ENCODE results near the gene DCLK1. TPM values are rescaled to one million over a fixed set of nuclear protein-coding genes. Genes with fewer than 3 reads are reported as not detected.

DCLK1 gene
- total RNA-seq, 4 donors from 2014 or later: 21.3 to 63.8 (median 40.9) TPM

GRCh38 chr13:35782793-35783192, 348.4 kb downstream of the DCLK1 start:
- Histone ChIP-seq H3K27me3 (no peaks in the 10 kb centered on the region), H3K27ac (no peak overlapping the region), H3K4me3 (no peak overlapping the region), H3K9me3 (no peaks in the 10 kb centered on the region), H3K36me3 (no peaks in the 10 kb centered on the region), H3K4me1 (no peaks in the 10 kb centered on the region)
- no peak for TF ChIP-seq EP300 (IDR thresholded peaks at IDR 0.05)
- TF ChIP-seq CTCF (IDR thresholded peaks at IDR 0.05): no peak
- TF ChIP-seq POLR2A (IDR thresholded peaks at IDR 0.05): no peak
- DNase-seq (ENCODE audit: low spot score in 2 of 2): no peak
- WGBS, 2 donors: 96% methylated on average over 2 of the region's 2 CpGs

- no peaks in the 10 kb centered on the region for H3K36me3 ChIP-seq
- H3K4me1 ChIP-seq: no peaks in the 10 kb centered on the region
- TF ChIP-seq CTCF (IDR thresholded peaks at IDR 0.05): no peak
- no peak for TF ChIP-seq EP300 (IDR thresholded peaks at IDR 0.05)
- no peak for TF ChIP-seq POLR2A (IDR thresholded peaks at IDR 0.05)
- H3K27ac ChIP-seq: no peak overlapping the region
- no peaks in the 10 kb centered on the region for H3K9me3 ChIP-seq
- H3K27me3 ChIP-seq: no peaks in the 10 kb centered on the region
- H3K4me3 ChIP-seq: no peak overlapping the region
- 64 to 73% methylated on average over 7 of the region's 7 CpGs for WGBS, 2 donors
- DNase-seq (ENCODE audit: low spot score in 2 of 2): no peak
These were observed 349.9 kb downstream of the DCLK1 start for GRCh38 chr13:35781036-35782000.

GRCh38 chr13:35780613-35781012, 350.6 kb downstream of the DCLK1 start:
- TF ChIP-seq EP300 (IDR thresholded peaks at IDR 0.05) (no peak), POLR2A (IDR thresholded peaks at IDR 0.05) (no peak), CTCF (IDR thresholded peaks at IDR 0.05) (no peak)
- no peak for DNase-seq (ENCODE audit: low spot score in 2 of 2)
- no peaks in the 10 kb centered on the region for H3K9me3 ChIP-seq
- H3K36me3 ChIP-seq: no peaks in the 10 kb centered on the region
- H3K4me3 ChIP-seq: no peak overlapping the region
- no peaks in the 10 kb centered on the region for H3K4me1 ChIP-seq
- WGBS, 2 donors: 88 to 99% methylated on average over 4 of the region's 4 CpGs
- no peak overlapping the region for H3K27ac ChIP-seq
- H3K27me3 ChIP-seq: no peaks in the 10 kb centered on the region

GRCh38 chr13:35771898-35772297, 359.3 kb downstream of the DCLK1 start:
- TF ChIP-seq POLR2A (IDR thresholded peaks at IDR 0.05) (no peak), EP300 (IDR thresholded peaks at IDR 0.05) (no peak), CTCF (IDR thresholded peaks at IDR 0.05) (no peak)
- H3K36me3 ChIP-seq: no peaks in the 10 kb centered on the region
- no peak for DNase-seq (ENCODE audit: low spot score in 2 of 2)
- 27 to 35% methylated on average over 5 of the region's 5 CpGs for WGBS, 2 donors
- H3K27me3 ChIP-seq: no peaks in the 10 kb centered on the region
- no peaks in the 10 kb centered on the region for H3K9me3 ChIP-seq
- no peaks in the 10 kb centered on the region for H3K4me1 ChIP-seq
- H3K27ac ChIP-seq: no peak overlapping the region
- H3K4me3 ChIP-seq: no peak overlapping the region

GRCh38 chr13:35770756-35771297, 360.4 kb downstream of the DCLK1 start:
- no peak overlapping the region for H3K4me3 ChIP-seq
- H3K9me3 ChIP-seq: no peaks in the 10 kb centered on the region
- no peaks in the 10 kb centered on the region for H3K36me3 ChIP-seq
- WGBS, 2 donors: 44 to 50% methylated on average over 3 of the region's 3 CpGs
- H3K27me3 ChIP-seq: no peaks in the 10 kb centered on the region
- no peaks in the 10 kb centered on the region for H3K4me1 ChIP-seq
- no peak for TF ChIP-seq POLR2A (IDR thresholded peaks at IDR 0.05)
- TF ChIP-seq CTCF (IDR thresholded peaks at IDR 0.05): no peak
- TF ChIP-seq EP300 (IDR thresholded peaks at IDR 0.05): no peak
- H3K27ac ChIP-seq: no peak overlapping the region
- no peak for DNase-seq (ENCODE audit: low spot score in 2 of 2)

Measured in tibial nerve (tissue), 4 donors.